H9 (cell line): ENCODE data around the gene BCL6. TPM values are rescaled to one million over a fixed set of nuclear protein-coding genes. Genes with fewer than 3 reads are reported as not detected.

Experiments
- DNase-seq: peaks from one replicate; pipeline ENCODE4 v3.0.0-alpha.2; 2017
- H2AFZ ChIP-seq: one replicate; pipeline ENCODE4 v1.6.1; 2013; ENCODE audit warnings: mild to moderate bottlenecking, low read length, control low read depth, moderate library complexity
- H2AK5ac ChIP-seq: 2 replicates; pipeline ENCODE4 v1.6.1; 2013; ENCODE audit warnings: low read length, control low read depth, mixed read lengths; ENCODE audit not compliant: insufficient read length
- H2BK120ac ChIP-seq: one replicate; pipeline ENCODE4 v1.6.1; 2013; ENCODE audit warnings: low read depth, mild to moderate bottlenecking, low read length, control low read depth, inconsistent platforms; ENCODE audit not compliant: poor library complexity, severe bottlenecking
- H2BK12ac ChIP-seq: 2 replicates; pipeline ENCODE4 v1.6.1; 2013; ENCODE audit warnings: low read length, control low read depth, mixed read lengths, low read depth; ENCODE audit not compliant: insufficient read length
- H2BK15ac ChIP-seq: 2 replicates; pipeline ENCODE4 v1.6.1; 2013; ENCODE audit warnings: low read depth, low read length, control low read depth
- H2BK20ac ChIP-seq: one replicate; pipeline ENCODE4 v1.6.1; 2013; ENCODE audit warnings: low read depth, mild to moderate bottlenecking, low read length, control low read depth, inconsistent platforms; ENCODE audit not compliant: poor library complexity, severe bottlenecking
- H2BK5ac ChIP-seq: 2 replicates; pipeline ENCODE4 v1.6.1; 2013; ENCODE audit warnings: low read length, control low read depth, mixed read lengths; ENCODE audit not compliant: insufficient read length
- H3K14ac ChIP-seq: 2 replicates; pipeline ENCODE4 v1.6.1; 2013; ENCODE audit warnings: low read length, control low read depth; ENCODE audit not compliant: insufficient read depth
- H3K18ac ChIP-seq: 2 replicates; pipeline ENCODE4 v1.6.1; 2013; ENCODE audit warnings: low read depth, mild to moderate bottlenecking, mixed read lengths, low read length, control low read depth; ENCODE audit not compliant: insufficient read length
- H3K23ac ChIP-seq: 2 replicates; pipeline ENCODE4 v1.6.1; 2013; ENCODE audit warnings: low read length, control low read depth, mixed read lengths, low read depth; ENCODE audit not compliant: insufficient read length
- H3K23me2 ChIP-seq: 2 replicates; pipeline ENCODE4 v1.6.1; 2013; ENCODE audit warnings: low read depth, mild to moderate bottlenecking, mixed read lengths, low read length, control low read depth; ENCODE audit not compliant: insufficient read length, poor library complexity, severe bottlenecking
- H3K27ac ChIP-seq: 2 replicates; pipeline ENCODE4 v1.5.1; 2013; ENCODE audit warnings: low read length, control low read depth, mixed read lengths, low read depth; ENCODE audit not compliant: insufficient read length
- H3K27me3 ChIP-seq: 2 replicates; pipeline ENCODE4 v1.6.1; 2013; ENCODE audit warnings: low read length, control low read depth, inconsistent platforms; ENCODE audit not compliant: insufficient read depth
- H3K4ac ChIP-seq: 2 replicates; pipeline ENCODE4 v1.6.1; 2013; ENCODE audit warnings: low read depth, mild to moderate bottlenecking, control low read depth, inconsistent platforms, low read length, moderate library complexity
- H3K4me1 ChIP-seq: 2 replicates; pipeline ENCODE4 v1.6.1; 2013; ENCODE audit warnings: low read length, control low read depth, inconsistent platforms; ENCODE audit not compliant: insufficient read depth
- H3K4me2 ChIP-seq: 2 replicates; pipeline ENCODE4 v1.6.1; 2013; ENCODE audit warnings: low read length, control low read depth, mixed read lengths; ENCODE audit not compliant: insufficient read length, insufficient read depth
- H3K56ac ChIP-seq: 2 replicates; pipeline ENCODE4 v1.6.1; 2013; ENCODE audit warnings: low read depth, mild to moderate bottlenecking, mixed read lengths, low read length, control low read depth; ENCODE audit not compliant: insufficient read length
- H3K79me1 ChIP-seq: 2 replicates; pipeline ENCODE4 v1.6.1; 2013; ENCODE audit warnings: low read depth, mild to moderate bottlenecking, moderate library complexity, low read length, control low read depth, inconsistent platforms; ENCODE audit not compliant: insufficient read depth, poor library complexity, severe bottlenecking
- H3K79me2 ChIP-seq: 2 replicates; pipeline ENCODE4 v1.6.1; 2013; ENCODE audit warnings: low read length, control low read depth, inconsistent platforms; ENCODE audit not compliant: insufficient read depth
- H3K9ac ChIP-seq: 2 replicates; pipeline ENCODE4 v1.6.1; 2013; ENCODE audit warnings: low read length, control low read depth, mixed read lengths; ENCODE audit not compliant: insufficient read length; ENCODE audit errors: extremely low read depth
- H3K9me3 ChIP-seq: one replicate; pipeline ENCODE4 v1.6.1; 2013; ENCODE audit warnings: low read depth, low read length, inconsistent platforms; ENCODE audit not compliant: control insufficient read depth
- H3T11ph ChIP-seq: one replicate; pipeline ENCODE4 v1.6.1; 2013; ENCODE audit warnings: mild to moderate bottlenecking, low read length, control low read depth, inconsistent platforms
- H4K20me1 ChIP-seq: one replicate; pipeline ENCODE4 v1.6.1; 2013; ENCODE audit not compliant: control insufficient read depth, insufficient read length, insufficient read depth
- H4K5ac ChIP-seq: 2 replicates; pipeline ENCODE4 v1.6.1; 2013; ENCODE audit warnings: low read depth, mild to moderate bottlenecking, mixed read lengths, low read length, control low read depth; ENCODE audit not compliant: insufficient read length
- H4K8ac ChIP-seq: replicated peaks from 2 replicates; pipeline ENCODE4 v1.6.1; 2013; ENCODE audit warnings: low read length, control low read depth, mixed read lengths, low read depth; ENCODE audit not compliant: insufficient read length
- H4K91ac ChIP-seq: 2 replicates; pipeline ENCODE4 v1.6.1; 2013; ENCODE audit warnings: low read depth, mild to moderate bottlenecking, moderate library complexity, mixed read lengths, low read length, control low read depth; ENCODE audit not compliant: insufficient read length
- H3K27ac Mint-ChIP-seq, 3 experiments: 2 replicates in 2 of 3; 3 replicates in 1 of 3; pipeline ENCODE4 v1.8.0; 2020 to 2021; ENCODE audit warnings: mixed read lengths in 3 of 3, mild to moderate bottlenecking in 1 of 3, moderate library complexity in 1 of 3
- H3K27me3 Mint-ChIP-seq: 2 replicates; pipeline ENCODE4 v1.8.0; 2021; ENCODE audit warnings: low read depth, mild to moderate bottlenecking, moderate library complexity, mixed read lengths
- H3K36me3 Mint-ChIP-seq, 3 experiments: 2 replicates in 2 of 3; 3 replicates in 1 of 3; pipeline ENCODE4 v1.8.0; 2020 to 2021; ENCODE audit warnings: low read depth in 3 of 3, mixed read lengths in 3 of 3; ENCODE audit not compliant: insufficient read depth in 1 of 3
- H3K4me1 Mint-ChIP-seq, 2 experiments: 2 replicates each; pipeline ENCODE4 v1.8.0; 2020; ENCODE audit warnings: mixed read lengths in 2 of 2
- H3K4me3 Mint-ChIP-seq, 2 experiments: 2 replicates in 1 of 2; 3 replicates in 1 of 2; pipeline ENCODE4 v1.8.0; 2020 to 2021; ENCODE audit warnings: mild to moderate bottlenecking in 2 of 2, mixed read lengths in 2 of 2, moderate library complexity in 1 of 2
- H3K9me3 Mint-ChIP-seq, 2 experiments: 2 replicates in 1 of 2; 3 replicates in 1 of 2; pipeline ENCODE4 v1.8.0; 2020; ENCODE audit warnings: mild to moderate bottlenecking in 2 of 2, mixed read lengths in 2 of 2, moderate library complexity in 1 of 2
- WGBS: extraction: QIAGEN DNeasy Blood & Tissue Kit; methylation state at CpG from one replicate; pipeline ENCODE4 v1.1.7; 2013; ENCODE audit warnings: missing lambda C conversion rate, low lambda C conversion rate, mixed read lengths; ENCODE audit not compliant: insufficient read length; ENCODE audit errors: extremely low coverage; 5-methylcytosine and 5-hydroxymethylcytosine counted together
- total RNA-seq: library from RNA; stranded (reverse); gene quantifications from 2 replicates; pipeline ENCODE4 v1.2.1, GENCODE V29; 2021
- TF ChIP-seq, protein P1 (sequence below): fragments of 200-600 bp; sonication (generic); conservative IDR thresholded peaks from 3 replicates; pipeline ENCODE4 v1.8.0; 2021; ENCODE audit warnings: antibody characterized with exemption, mild to moderate bottlenecking

BCL6 gene
- total RNA-seq, 1 experiment from 2014 or later, result 3.4 TPM

GRCh38 chr3:187767266-187768012 is 22.2 kb upstream of the BCL6 start:
- H3K79me2 ChIP-seq, result no peaks in the 10 kb centered on the region
- no peak overlapping the region for H2BK20ac ChIP-seq
- H2BK15ac ChIP-seq, result no peak overlapping the region
- no peak overlapping the region for H3K4ac ChIP-seq
- H2AK5ac ChIP-seq, result no peak overlapping the region
- Mint-ChIP-seq H3K4me3 (no peak overlapping the region), H3K27me3 (no peaks in the 10 kb centered on the region; the same call in 1 of the 2 replicates), H3K27ac (peak overlapping the region in 1 of 3 experiments; percentile 41; a peak in 1 of 7 replicates), H3K4me1 (peaks cover 7 to 23% of the 10 kb centered on the region in 2 experiments), H3K36me3 (no peaks in the 10 kb centered on the region), H3K9me3 (no peaks in the 10 kb centered on the region)
- H4K91ac ChIP-seq, result no peak overlapping the region
- TF ChIP-seq, protein P1, sequence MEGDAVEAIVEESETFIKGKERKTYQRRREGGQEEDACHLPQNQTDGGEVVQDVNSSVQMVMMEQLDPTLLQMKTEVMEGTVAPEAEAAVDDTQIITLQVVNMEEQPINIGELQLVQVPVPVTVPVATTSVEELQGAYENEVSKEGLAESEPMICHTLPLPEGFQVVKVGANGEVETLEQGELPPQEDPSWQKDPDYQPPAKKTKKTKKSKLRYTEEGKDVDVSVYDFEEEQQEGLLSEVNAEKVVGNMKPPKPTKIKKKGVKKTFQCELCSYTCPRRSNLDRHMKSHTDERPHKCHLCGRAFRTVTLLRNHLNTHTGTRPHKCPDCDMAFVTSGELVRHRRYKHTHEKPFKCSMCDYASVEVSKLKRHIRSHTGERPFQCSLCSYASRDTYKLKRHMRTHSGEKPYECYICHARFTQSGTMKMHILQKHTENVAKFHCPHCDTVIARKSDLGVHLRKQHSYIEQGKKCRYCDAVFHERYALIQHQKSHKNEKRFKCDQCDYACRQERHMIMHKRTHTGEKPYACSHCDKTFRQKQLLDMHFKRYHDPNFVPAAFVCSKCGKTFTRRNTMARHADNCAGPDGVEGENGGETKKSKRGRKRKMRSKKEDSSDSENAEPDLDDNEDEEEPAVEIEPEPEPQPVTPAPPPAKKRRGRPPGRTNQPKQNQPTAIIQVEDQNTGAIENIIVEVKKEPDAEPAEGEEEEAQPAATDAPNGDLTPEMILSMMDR, result no peak
- no peak for DNase-seq
- no peak overlapping the region for H3K9ac ChIP-seq
- no peak overlapping the region for H3K23ac ChIP-seq
- H3K27ac ChIP-seq, result no peak overlapping the region
- no peak overlapping the region for H3K4me2 ChIP-seq
- H3K9me3 ChIP-seq, result no peaks in the 10 kb centered on the region
- no peak overlapping the region for H4K8ac ChIP-seq
- no peak overlapping the region for H2BK120ac ChIP-seq
- no peaks in the 10 kb centered on the region; the same call in 1 of the 2 replicates for H3K27me3 ChIP-seq
- no CpG with 5 or more reads among the region's 3 CpGs for WGBS
- no peaks in the 10 kb centered on the region for H4K20me1 ChIP-seq
- H2AFZ ChIP-seq, result no peak overlapping the region
- H3K18ac ChIP-seq, result no peak overlapping the region
- no peaks in the 10 kb centered on the region for H3K79me1 ChIP-seq
- no peak overlapping the region for H2BK5ac ChIP-seq
- no peak overlapping the region for H3T11ph ChIP-seq
- H4K5ac ChIP-seq, result no peak overlapping the region
- H3K56ac ChIP-seq, result no peak overlapping the region
- H2BK12ac ChIP-seq, result no peak overlapping the region
- no peaks in the 10 kb centered on the region for H3K4me1 ChIP-seq
- no peak overlapping the region for H3K14ac ChIP-seq
- H3K23me2 ChIP-seq, result no peaks in the 10 kb centered on the region
